GM18526 (cell line): Measurements from ENCODE around the gene VAMP1.

Experiments used
- POLR2A ChIP-seq: IDR thresholded peaks from 3 replicates; pipeline ENCODE4 v1.6.1; 2011; ENCODE audit not compliant: insufficient read length; ENCODE audit errors: extremely low read depth

Gene VAMP1

GRCh38 chr12:6469609-6470374 lies 685 bp downstream of the VAMP1 start:
- TF ChIP-seq POLR2A = no peak

GRCh38 chr12:6469092-6469491 lies 1.4 kb downstream of the VAMP1 start:
- TF ChIP-seq POLR2A = no peak

- TF ChIP-seq POLR2A = no peak
These were observed 2.2 kb downstream of the VAMP1 start for GRCh38 chr12:6468283-6468575.

- no peak for TF ChIP-seq POLR2A
These were observed 4.3 kb downstream of the VAMP1 start for GRCh38 chr12:6466184-6466573.

- TF ChIP-seq POLR2A = no peak
These were observed 4.9 kb downstream of the VAMP1 start for GRCh38 chr12:6465467-6466183.

GRCh38 chr12:6464531-6464930 lies 5.9 kb downstream of the VAMP1 start:
- no peak for TF ChIP-seq POLR2A

GRCh38 chr12:6463858-6464257 lies 6.6 kb downstream of the VAMP1 start:
- no peak for TF ChIP-seq POLR2A

- TF ChIP-seq POLR2A = no peak
These were observed 7.3 kb downstream of the VAMP1 start for GRCh38 chr12:6463216-6463615.

GRCh38 chr12:6462234-6462995 lies 8.1 kb downstream of the VAMP1 start:
- no peak for TF ChIP-seq POLR2A

- TF ChIP-seq POLR2A = peak; percentile 70
These were observed 8.9 kb downstream of the VAMP1 start for GRCh38 chr12:6461401-6462233.

GRCh38 chr12:6460751-6461371 lies 9.6 kb downstream of the VAMP1 start:
- peak; percentile 38 for TF ChIP-seq POLR2A

- no peak for TF ChIP-seq POLR2A
These were observed 11.5 kb downstream of the VAMP1 start for GRCh38 chr12:6459004-6459337.

GRCh38 chr12:6458281-6459003 lies 12.0 kb downstream of the VAMP1 start:
- no peak for TF ChIP-seq POLR2A

- TF ChIP-seq POLR2A = no peak
These were observed 13.1 kb downstream of the VAMP1 start for GRCh38 chr12:6457220-6457945.
